Activated CD4-positive, alpha-beta T cell treated with anti-CD3 and anti-CD28 coated beads, Interleukin-2, amount 50 U/mL, for 1 hour (primary cell): Measurements from ENCODE around the gene SRPK1.
"Not testable (repeated sequence)": the region's sequence is repeated elsewhere in the genome, so short reads cannot be mapped to it uniquely, and the experiment has no call there.

Experiments
- DNase-seq: peaks from one replicate; pipeline ENCODE4 v3.0.0-alpha.2; 2020

SRPK1 gene

GRCh38 chr6:35920793-35921732, at the start of gene SRPK1:
SRPK1 (minus strand) TSS chr6:35921098; CDS start chr6:35921056, 42 bp downstream.
- DNase-seq, result peak; percentile 78

- DNase-seq, result no peak
Measured at GRCh38 chr6:35970181-35970580, 49.3 kb upstream of the SRPK1 start.

DNA sequence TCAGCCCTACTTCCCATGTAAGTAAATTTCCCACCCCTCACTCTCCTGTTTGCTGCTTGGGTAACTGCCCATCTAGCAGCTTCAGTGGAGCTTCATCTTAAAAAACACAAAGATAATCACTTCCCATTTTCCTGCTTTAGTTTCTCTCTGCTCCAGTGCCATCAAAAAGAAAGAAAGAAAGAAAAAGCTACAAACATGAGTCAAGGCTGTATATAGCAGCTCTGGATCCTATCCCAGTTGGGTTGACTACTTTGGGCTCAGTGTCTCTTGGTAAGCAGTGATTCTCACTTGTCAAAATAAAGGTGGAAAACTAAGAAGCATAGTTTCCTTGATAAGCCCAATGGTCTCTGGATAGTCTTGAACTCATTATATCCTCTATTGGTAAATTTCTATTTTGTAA, 48.7 kb upstream of the SRPK1 start:
- no peak for DNase-seq

GRCh38 chr6:35968821-35969220, 47.9 kb upstream of the SRPK1 start:
- DNase-seq, result no peak

DNA sequence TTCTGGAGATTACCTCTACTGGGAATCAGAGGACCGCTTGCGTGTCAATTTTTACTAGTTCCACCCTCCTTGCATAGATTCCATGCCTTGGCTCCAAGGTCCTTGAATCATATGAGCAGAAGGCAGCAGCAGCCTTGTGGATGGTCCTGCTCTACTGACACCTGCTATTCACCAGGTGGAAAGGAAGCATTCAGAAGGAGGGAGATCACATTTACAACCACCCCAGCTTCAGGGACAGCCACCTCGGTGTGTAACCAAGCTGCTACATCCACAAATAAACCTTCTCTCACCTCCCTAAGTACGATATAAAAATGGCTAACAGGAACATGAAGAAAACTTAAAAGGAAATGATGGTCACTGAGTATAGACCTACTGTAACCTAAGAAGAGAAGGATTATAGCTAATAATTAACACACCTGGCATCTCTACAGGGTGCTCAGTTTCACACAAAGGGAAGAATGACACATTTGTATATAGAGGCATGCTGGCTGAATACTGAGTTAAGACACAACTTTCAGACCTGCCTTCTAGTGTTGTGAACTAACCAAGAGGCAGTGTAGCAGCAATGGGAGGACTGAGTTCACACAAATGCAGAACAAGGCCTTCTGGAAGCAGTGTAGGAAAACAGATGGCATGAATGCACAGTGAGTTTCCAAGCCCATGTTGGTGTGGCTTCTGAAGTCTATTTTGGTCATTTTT, 46.3 kb upstream of the SRPK1 start:
- DNase-seq, result no peak

DNA sequence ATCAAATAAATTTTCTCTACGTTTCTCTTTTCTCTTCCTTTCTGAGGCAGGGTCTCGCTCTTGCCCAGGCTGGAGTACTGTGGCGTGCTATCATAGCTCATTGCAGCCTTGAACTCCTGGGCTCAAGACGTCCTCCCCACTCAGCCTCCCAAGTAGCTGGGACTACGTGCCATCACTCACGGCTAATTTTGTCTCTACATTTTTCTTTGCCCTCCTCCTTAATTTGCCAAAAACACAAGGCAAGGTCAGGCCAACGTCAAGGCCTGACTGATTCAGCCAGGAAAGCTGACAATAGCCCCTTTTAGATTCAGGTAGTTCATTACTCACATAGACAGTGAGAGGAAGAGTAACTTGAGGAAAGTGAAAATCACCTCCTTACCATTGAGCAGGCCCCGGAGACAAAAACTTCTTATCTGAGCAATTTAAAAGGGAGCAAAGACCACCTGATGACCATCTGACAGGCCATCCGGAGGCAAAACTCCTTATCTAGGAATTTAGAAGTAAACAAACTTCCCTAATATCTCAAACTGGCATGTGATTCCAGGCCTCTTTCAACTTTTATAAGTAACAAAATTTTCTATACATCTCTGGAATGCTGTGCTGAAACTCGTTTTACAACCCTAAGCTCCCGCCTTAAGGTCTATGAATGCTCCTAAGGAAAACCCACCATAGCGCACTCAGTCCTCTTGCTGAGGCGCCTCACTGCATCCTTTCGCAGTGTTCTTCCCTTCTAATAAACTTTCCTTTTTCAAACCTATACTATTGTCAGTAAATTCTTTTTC, 42.1 kb upstream of the SRPK1 start:
- no peak for DNase-seq

- DNase-seq, result no peak
Measured at GRCh38 chr6:35960187-35960586, 39.3 kb upstream of the SRPK1 start.

GRCh38 chr6:35955970-35956369, 35.1 kb upstream of the SRPK1 start:
- no peak for DNase-seq

DNA sequence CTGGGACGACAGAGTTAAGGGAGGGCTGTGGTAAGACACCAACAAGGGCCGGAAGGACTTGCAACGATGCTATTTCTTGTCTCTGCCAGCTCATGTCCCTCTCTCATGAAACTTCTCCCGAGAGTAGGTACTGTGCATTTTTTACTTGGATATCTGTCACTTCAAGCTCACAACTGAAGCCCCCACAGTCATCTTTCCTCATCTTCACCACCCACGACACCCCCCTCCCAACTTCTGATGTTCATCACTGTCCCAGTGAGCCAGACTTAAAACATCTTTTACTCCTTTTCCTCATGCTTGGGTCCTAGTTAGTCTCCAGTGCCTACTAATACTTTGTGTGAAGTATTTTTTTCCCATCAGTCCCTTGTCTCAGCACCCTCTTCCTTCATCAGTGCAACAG, 34.6 kb upstream of the SRPK1 start:
- DNase-seq, result no peak

- no peak for DNase-seq
Measured at GRCh38 chr6:35955071-35955470, 34.2 kb upstream of the SRPK1 start.

- DNase-seq, result no peak
Measured at GRCh38 chr6:35954333-35954732, 33.4 kb upstream of the SRPK1 start.

GRCh38 chr6:35948725-35949124, 27.8 kb upstream of the SRPK1 start:
- no peak for DNase-seq

- no peak for DNase-seq
Measured at GRCh38 chr6:35945650-35946025, 24.7 kb upstream of the SRPK1 start.

DNA sequence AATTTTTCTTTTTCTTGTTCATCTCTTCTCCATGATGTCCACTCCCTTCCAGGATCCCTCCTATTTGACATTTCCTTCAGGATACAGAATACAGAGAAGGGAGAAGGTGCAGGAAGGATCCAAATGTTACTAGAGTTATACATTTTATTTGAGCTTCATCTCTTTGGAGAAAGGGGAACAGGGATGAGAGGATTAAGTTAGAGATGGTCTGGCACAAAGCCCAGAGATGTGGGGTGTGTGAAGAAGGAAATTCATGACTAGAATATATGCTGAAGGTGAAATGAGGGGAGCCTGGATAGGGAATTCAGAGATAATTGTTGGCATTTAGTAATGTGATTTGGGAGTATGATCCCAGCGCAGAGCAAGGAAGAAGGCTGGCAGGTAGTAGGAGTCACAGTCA, 22.5 kb upstream of the SRPK1 start:
- no peak for DNase-seq

GRCh38 chr6:35942355-35942754, 21.5 kb upstream of the SRPK1 start:
- DNase-seq, result no peak

GRCh38 chr6:35941170-35941569, 20.3 kb upstream of the SRPK1 start:
- not testable (repeated sequence) for DNase-seq

DNA sequence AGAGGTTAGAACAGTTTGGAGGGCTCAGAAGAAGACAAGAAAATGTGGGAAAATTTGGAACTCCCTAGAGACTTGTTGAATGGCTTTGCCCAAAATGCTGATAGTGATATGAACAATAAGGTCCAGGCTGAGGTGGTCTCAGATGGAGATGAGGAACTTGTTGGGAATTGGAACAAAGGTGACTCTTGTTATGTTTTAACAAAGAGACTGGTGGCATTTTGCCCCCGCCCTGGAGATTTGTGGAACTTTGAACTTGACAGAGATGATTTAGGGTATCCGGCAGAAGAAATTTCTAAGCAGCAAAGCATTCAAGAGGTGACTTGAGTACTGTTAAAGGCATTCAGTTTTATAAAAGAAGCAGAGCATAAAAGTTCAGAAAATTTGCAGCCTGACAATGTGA, 19.1 kb upstream of the SRPK1 start:
- DNase-seq, result not testable (repeated sequence)

- DNase-seq, result not testable (repeated sequence)
Measured at GRCh38 chr6:35939259-35939658, 18.4 kb upstream of the SRPK1 start.

DNA sequence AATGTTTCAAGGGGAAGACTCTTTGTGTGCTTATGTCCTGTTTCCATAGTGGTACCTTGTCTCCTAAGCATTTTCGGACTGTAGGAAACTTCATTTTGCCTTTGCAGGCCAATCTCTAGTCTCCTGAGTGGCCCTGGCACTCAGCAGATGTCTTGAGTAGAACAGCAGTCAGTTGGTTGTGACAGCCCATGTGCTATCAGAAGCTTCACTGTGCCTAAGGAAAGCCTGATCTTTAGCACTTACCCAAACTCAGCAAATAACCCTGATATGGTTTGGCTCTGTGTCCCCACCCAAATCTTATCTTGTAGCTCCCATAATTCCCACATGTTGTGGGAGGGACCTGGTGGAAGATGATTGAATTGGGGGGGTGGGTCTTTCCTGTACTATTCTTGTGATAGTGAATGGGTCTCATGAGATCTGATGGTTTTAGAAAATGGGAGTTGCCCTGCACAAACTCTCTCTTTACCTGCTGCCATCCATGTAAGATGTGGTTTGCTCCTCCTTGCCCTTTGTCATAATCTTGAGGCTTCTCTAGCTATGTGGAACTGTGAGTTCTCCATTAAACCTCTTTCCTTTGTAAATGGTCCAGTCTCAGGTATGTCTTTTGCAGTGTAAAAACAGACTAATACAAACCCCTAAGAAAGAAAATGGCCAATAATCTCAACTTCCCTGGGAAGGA, 15.9 kb upstream of the SRPK1 start:
- DNase-seq, result no peak

DNA sequence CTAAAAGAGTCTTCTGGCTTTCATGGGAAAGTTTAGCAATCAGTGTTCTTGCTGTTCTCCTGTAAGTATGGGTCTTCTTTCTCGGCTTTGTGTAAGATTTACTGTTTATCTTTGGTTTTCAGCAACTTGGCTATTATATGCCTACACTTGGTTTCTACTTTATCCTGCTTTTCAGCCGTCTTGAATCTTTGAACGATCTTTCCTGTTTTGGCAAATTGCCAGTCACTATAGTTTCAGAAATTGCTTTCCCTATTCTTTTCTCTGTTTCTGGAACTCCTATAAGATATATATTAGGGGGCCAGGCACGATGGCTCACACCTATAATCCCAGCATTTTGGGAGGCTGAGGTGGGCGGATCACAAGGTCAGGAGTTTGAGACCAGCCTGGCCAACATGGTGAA, 14.6 kb upstream of the SRPK1 start:
- no peak for DNase-seq

DNA sequence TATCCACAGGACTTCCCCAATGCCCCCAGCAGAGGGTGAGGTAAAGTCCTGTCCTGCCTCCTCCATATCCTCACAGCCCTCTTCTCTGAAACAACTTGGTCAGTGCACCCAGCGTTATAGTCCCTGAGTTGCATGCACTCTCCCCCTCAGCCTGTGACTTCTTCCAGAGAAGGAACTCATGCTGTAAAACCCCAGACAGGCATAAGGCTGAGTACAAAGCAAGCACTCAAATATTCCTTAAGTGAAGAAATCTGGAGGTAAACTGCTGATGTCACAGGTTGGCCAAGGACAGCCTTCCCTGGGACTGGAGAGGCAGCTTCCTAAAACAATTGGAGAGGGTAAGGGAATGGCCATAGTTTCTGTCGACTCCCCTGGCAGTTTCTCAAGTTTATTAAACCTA, 12.9 kb upstream of the SRPK1 start:
- no peak for DNase-seq

DNA sequence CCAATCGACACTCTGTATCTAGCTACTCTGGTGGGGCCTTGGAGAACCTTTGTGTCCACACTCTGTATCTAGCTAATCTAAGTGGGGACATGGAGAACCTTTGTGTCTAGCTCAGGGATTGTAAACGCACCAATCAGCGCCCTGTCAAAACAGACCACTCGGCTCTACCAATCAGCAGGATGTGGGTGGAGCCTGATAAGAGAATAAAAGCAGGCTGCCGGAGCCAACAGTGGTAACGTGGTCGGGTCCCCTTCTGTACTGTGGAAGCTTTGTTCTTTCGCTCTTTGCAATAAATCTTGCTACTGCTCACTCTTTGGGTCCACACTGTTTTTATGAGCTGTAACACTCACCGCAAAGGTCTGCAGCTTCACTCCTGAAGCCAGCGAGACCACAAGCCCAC, 11.0 kb upstream of the SRPK1 start:
- DNase-seq, result not testable (repeated sequence)

DNA sequence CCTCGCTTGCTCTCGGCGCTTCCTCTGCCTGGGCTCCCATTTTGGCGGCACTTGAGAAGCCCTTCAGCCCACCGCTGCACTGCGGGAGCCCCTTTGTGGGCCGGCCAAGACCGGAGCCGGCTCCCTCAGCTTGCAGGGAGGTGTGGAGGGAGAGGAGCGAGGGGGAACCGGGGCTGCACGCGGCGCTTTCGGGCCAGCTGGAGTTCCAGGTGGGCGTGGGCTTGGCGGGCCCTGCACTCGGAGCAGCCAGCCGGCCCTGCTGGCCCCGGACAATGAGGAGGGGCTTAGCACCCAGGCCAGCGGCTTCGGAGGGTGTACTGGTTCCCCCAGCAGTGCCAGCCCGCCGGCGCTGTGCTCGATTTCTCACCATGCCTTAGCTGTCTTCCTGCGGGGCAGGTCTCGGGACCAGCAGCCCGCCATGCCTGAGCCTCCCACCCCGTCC, 10.2 kb upstream of the SRPK1 start:
- DNase-seq, result no peak
